Colonic mucosa (tissue), 4 donors: ENCODE data around the gene PTPDC1. TPM values are rescaled to one million over a fixed set of nuclear protein-coding genes. Genes with fewer than 3 reads are reported as not detected.

Experiments used
- DNase-seq: peaks from one replicate; pipeline ENCODE4 v3.0.0-alpha.2; 2020
- H3K27ac ChIP-seq: fragments of 200-600 bp; one replicate; pipeline ENCODE4 v1.8.0; 2021
- H3K27me3 ChIP-seq: fragments of 200-600 bp; one replicate; pipeline ENCODE4 v1.8.0; 2021
- H3K36me3 ChIP-seq: fragments of 200-600 bp; one replicate; pipeline ENCODE4 v1.8.0; 2021
- H3K4me1 ChIP-seq: fragments of 200-600 bp; one replicate; pipeline ENCODE4 v1.8.0; 2021; ENCODE audit warnings: mild to moderate bottlenecking
- H3K4me3 ChIP-seq: fragments of 200-600 bp; one replicate; pipeline ENCODE4 v1.8.0; 2021
- H3K9ac ChIP-seq, 2 donors: one replicate each; pipeline ENCODE4 v1.7.0; 2013; ENCODE audit warnings: control low read depth in 2 of 2, low read depth in 2 of 2, low read length in 2 of 2
- H3K9me3 ChIP-seq: fragments of 200-600 bp; one replicate; pipeline ENCODE4 v1.8.0; 2021
- CTCF ChIP-seq: fragments of 200-600 bp; IDR thresholded peaks from one replicate; pipeline ENCODE4 v1.8.0; 2022; ENCODE audit warnings: antibody characterized with exemption, mild to moderate bottlenecking
- intact Hi-C: fragments of 100-400 bp; cut with DNase I; formaldehyde crosslinking; loops from one replicate; pipeline ENCODE4 v1.14.1; 2022
- total RNA-seq, 2 donors: library from RNA; stranded (reverse); fragmentation: NEBNext Ultra II Directional in 1 of 2; extraction: Animal tissue kit (Norgen Biotek cat#: 25700) in 1 of 2; gene quantifications; one replicate each; pipeline ENCODE4 v1.2.1, GENCODE V29; 2021
- donor health status: healthy.
- donor health status: DM: no; HTN: no; CAD: no.
- donor health status: DM: no; HTN: no; CAD: no.

The PTPDC1 gene
- total RNA-seq, 2 donors from 2014 or later = 5.4 TPM

GRCh38 chr9:94157050-94157801 is 73.0 kb downstream of the PTPDC1 start:
- DNase-seq = peak; percentile 88
- no peak overlapping the region for H3K27ac ChIP-seq
- no peak for TF ChIP-seq CTCF
- intact Hi-C loops = no loop called here
- H3K9me3 ChIP-seq = no peaks in the 10 kb centered on the region
- H3K4me1 ChIP-seq = peaks cover 9% of the 10 kb centered on the region
- no peaks in the 10 kb centered on the region for H3K36me3 ChIP-seq
- no peaks in the 10 kb centered on the region for H3K27me3 ChIP-seq
- peak overlapping the region in 1 of 2 donors; percentile 3 for H3K9ac ChIP-seq
- no peak overlapping the region for H3K4me3 ChIP-seq

Other genes with a start within 250 kb of the PTPDC1 start
- gene BARX1, start 129.1 kb upstream of the PTPDC1 start, total RNA-seq = not detected
- gene ZNF169, start 174.8 kb downstream of the PTPDC1 start, total RNA-seq = 10 to 100 TPM in 1 of 2 donors, 1 to 10 TPM in 1; 5.9 to 10.0 TPM
- gene NUTM2F, start 244.2 kb downstream of the PTPDC1 start, total RNA-seq = not detected